GM21723 (cell line): ENCODE measurements around the gene HTT-AS.

Experiments
- ATAC-seq: cut with Tn5 transposase; IDR thresholded peaks from one replicate; pipeline ENCODE4 v1.9.1; 2021; ENCODE audit warnings: mild to moderate bottlenecking, moderate library complexity; ENCODE audit not compliant: unreplicated experiment

Gene HTT-AS

DNA sequence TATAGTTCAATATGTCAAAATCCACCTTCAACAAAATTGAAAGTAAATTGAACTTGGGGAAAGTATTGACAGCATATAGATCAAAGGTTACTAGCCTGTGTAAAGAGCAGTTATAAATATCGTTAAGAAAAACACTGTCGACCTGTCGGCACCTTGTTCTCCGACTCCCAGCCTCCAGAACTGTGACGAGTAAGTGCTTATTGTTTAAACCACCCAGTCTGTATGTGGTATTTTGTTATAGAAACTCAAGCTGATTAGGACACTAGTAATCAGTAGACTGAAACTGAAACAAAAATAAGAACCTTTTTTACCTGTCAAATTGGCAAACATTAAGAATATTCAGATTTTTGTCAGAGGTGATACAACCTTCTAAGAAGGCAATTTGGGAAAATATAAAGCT is 17.1 kb upstream of the HTT-AS start:
- no peak for ATAC-seq

GRCh38 chr4:3087115-3087797 is 12.9 kb upstream of the HTT-AS start:
- no peak for ATAC-seq

- ATAC-seq: no peak
Measured at GRCh38 chr4:3085948-3086670, 11.8 kb upstream of the HTT-AS start.

GRCh38 chr4:3083732-3084131 is 9.4 kb upstream of the HTT-AS start:
- ATAC-seq: no peak

DNA sequence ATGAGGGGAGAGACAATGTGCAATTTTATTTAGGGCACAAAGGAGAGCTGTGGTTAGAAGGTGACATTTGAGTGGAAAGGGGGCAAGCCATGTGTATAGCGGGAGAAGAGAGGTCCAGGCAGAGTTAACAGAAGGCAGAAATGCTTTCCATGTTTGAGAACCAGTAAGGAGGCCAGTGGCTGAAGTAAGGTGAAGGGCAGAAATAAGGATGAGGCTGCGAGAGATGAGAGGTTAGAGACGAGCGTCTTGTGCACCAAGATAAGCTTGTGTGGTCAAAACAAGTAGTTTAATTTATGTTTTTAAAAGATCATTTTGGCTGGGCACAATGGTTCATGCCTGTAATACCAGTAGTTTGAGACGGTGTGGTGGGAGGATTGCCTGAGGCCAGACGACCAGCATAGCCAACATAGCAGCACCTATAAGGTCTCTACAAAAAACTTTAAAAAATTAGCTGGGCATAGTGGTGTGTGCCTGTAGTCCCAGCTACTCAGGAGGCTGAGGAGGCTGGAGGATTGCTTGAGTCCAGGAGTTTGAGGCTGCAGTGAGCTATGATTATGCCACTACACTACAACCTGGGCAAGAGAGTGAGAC is 8.7 kb upstream of the HTT-AS start:
- ATAC-seq: no peak

GRCh38 chr4:3079694-3080123 is 5.4 kb upstream of the HTT-AS start:
- ATAC-seq: peak; percentile 24

- ATAC-seq: peak; percentile 38
Measured at GRCh38 chr4:3077796-3078195, 3.5 kb upstream of the HTT-AS start.

GRCh38 chr4:3075652-3075981 is 1.3 kb upstream of the HTT-AS start:
- ATAC-seq: no peak

- no peak for ATAC-seq
Measured at GRCh38 chr4:3074846-3075651, 711 bp upstream of the HTT-AS start.

DNA sequence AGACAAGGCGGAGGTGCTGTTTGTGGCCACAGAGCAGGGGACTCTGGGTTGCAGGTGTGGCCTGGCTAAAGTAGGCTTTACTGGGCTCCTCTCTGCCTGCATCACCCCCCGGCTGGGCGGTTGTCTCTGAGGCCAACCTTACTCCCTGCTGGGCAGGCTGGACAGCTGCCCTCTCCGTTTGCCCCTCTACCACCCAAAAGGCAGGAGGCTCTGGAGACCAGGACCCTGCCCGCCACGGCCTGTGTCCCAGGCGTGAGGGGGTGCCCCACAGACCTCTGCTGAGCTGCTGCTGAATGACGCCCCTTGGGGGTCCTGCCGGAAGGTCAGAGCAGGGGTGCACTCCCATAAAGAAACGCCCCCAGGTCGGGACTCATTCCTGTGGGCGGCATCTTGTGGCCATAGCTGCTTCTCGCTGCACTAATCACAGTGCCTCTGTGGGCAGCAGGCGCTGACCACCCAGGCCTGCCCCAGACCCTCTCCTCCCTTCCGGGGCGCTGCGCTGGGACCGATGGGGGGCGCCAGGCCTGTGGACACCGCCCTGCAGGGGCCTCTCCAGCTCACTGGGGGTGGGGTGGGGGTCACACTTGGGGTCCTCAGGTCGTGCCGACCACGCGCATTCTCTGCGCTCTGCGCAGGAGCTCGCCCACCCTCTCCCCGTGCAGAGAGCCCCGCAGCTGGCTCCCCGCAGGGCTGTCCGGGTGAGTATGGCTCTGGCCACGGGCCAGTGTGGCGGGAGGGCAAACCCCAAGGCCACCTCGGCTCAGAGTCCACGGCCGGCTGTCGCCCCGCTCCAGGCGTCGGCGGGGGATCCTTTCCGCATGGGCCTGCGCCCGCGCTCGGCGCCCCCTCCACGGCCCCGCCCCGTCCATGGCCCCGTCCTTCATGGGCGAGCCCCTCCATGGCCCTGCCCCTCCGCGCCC is 920 bp downstream of the HTT-AS start:
- peak; percentile 30 for ATAC-seq

DNA sequence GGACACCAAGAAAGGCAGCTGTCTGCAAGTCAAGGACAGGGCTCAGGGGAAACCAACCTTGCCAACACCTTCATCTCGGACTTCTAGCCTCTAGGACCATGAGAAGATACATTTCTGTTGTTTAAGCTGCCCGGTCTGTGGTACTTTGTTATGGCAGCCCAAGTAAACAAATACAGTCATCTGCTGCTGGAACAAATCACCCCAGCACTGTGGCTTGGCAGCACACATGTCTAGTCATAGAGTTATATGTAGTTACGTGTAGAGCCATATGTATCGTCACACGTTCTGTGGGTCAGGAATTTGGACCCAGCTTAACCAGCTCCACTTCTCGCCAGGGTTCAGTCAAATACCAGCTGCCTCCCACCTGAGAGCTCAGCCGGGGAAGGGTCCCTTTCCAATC is 2.5 kb downstream of the HTT-AS start:
- no peak for ATAC-seq

GRCh38 chr4:3070709-3071500 is 3.4 kb downstream of the HTT-AS start:
- no peak for ATAC-seq

- no peak for ATAC-seq
Measured at GRCh38 chr4:3069661-3070199, 4.6 kb downstream of the HTT-AS start.

- ATAC-seq: no peak
Measured at GRCh38 chr4:3067473-3068001, 6.8 kb downstream of the HTT-AS start.

DNA sequence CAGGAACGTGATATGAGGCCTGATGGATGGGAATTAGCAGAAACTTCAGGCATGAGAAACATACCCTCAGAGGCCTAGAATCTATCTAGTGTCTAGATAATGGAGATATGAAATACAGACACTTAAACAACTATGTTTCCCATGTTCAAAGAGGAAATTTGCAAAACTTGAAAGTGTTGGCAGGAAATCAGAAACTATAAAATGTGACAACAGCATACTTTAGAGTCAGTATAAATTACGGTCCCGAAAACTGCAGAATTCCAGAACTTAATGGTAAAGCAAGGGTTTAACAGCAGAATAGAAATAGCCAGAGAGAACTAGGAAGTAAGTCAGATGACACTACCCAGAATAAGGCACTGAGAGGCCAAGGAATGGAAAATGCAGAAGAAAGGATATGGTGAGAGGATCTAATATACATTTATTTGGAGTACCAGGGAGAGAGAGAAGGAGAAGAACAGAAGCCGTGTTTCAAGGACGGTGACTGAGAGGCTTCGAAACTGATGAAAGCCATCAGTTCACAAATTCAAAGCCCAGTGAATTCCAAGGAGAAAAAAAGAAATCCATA is 7.4 kb downstream of the HTT-AS start:
- no peak for ATAC-seq

- no peak for ATAC-seq
Measured at GRCh38 chr4:3065551-3065950, 8.8 kb downstream of the HTT-AS start.

DNA sequence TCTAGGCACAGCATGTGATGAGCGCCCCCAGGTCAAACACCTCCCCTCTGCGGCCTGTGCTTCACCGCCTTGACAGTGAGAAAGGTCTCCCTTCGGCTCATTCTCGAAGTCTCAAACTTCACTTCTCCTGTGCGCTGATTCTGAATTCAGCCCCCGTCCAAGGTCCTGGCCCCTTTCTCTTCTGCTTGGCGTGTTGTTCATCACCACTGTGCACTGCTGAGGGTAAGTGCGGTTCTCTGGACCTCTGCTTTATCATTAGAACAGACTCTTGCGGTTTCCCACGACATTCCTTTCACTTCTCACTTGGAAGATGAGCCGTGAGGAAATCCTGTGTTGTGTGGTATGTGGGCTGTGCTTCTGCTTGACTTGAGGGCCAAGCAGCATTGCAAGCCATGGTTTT is 11.9 kb downstream of the HTT-AS start:
- no peak for ATAC-seq

GRCh38 chr4:3060946-3061345 is 13.4 kb downstream of the HTT-AS start:
- no peak for ATAC-seq

- no peak for ATAC-seq
Measured at GRCh38 chr4:3059943-3060342, 14.4 kb downstream of the HTT-AS start.
